ENCODE results near the gene KCNQ2.

The KCNQ2 gene

GRCh38 chr20:63454731-63455567 lies 17.5 kb downstream of the KCNQ2 start:
- DNase-seq (ENCODE audit: low spot score) = peak; percentile 33

GRCh38 chr20:63452821-63453523 lies 19.5 kb downstream of the KCNQ2 start:
- no peak for DNase-seq (ENCODE audit: low spot score)

GRCh38 chr20:63452341-63452740 lies 20.1 kb downstream of the KCNQ2 start:
- no peak for DNase-seq (ENCODE audit: low spot score)

GRCh38 chr20:63451821-63452220 lies 20.6 kb downstream of the KCNQ2 start:
- no peak for DNase-seq (ENCODE audit: low spot score)

- DNase-seq (ENCODE audit: low spot score) = no peak
These were observed 22.4 kb downstream of the KCNQ2 start for GRCh38 chr20:63449796-63450730.

GRCh38 chr20:63449025-63449424 lies 23.4 kb downstream of the KCNQ2 start:
- DNase-seq (ENCODE audit: low spot score) = no peak

- no peak for DNase-seq (ENCODE audit: low spot score)
These were observed 24.4 kb downstream of the KCNQ2 start for GRCh38 chr20:63448031-63448430.

GRCh38 chr20:63447320-63447719 lies 25.1 kb downstream of the KCNQ2 start:
- no peak for DNase-seq (ENCODE audit: low spot score)

- DNase-seq (ENCODE audit: low spot score) = peak; percentile 83
These were observed 26.0 kb downstream of the KCNQ2 start for GRCh38 chr20:63446216-63447024.

- no peak for DNase-seq (ENCODE audit: low spot score)
These were observed 27.2 kb downstream of the KCNQ2 start for GRCh38 chr20:63445075-63445734.

GRCh38 chr20:63444548-63444947 lies 27.9 kb downstream of the KCNQ2 start:
- no peak for DNase-seq (ENCODE audit: low spot score)

- no peak for DNase-seq (ENCODE audit: low spot score)
These were observed 28.7 kb downstream of the KCNQ2 start for GRCh38 chr20:63443606-63444395.

GRCh38 chr20:63442100-63442493 lies 30.4 kb downstream of the KCNQ2 start:
- peak; percentile 60 for DNase-seq (ENCODE audit: low spot score)

- no peak for DNase-seq (ENCODE audit: low spot score)
These were observed 31.0 kb downstream of the KCNQ2 start for GRCh38 chr20:63441136-63442099.

- DNase-seq (ENCODE audit: low spot score) = no peak
These were observed 32.0 kb downstream of the KCNQ2 start for GRCh38 chr20:63440366-63440955.

GRCh38 chr20:63439866-63440265 lies 32.6 kb downstream of the KCNQ2 start:
- DNase-seq (ENCODE audit: low spot score) = no peak

- no peak for DNase-seq (ENCODE audit: low spot score)
These were observed 34.3 kb downstream of the KCNQ2 start for GRCh38 chr20:63438121-63438520.

GRCh38 chr20:63435552-63435951 lies 36.9 kb downstream of the KCNQ2 start:
- DNase-seq (ENCODE audit: low spot score) = no peak

All from Ammon's horn (tissue), 1 donor.